RPMI8226 (cell line): ENCODE measurements around the gene PHACTR3.
"Not testable (repeated sequence)": the region's sequence is repeated elsewhere in the genome, so short reads cannot be mapped to it uniquely, and the experiment has no call there.

ENCODE experiments used
- DNase-seq: peaks from one replicate; pipeline ENCODE4 v3.0.0-alpha.2; 2015

PHACTR3 gene

DNA sequence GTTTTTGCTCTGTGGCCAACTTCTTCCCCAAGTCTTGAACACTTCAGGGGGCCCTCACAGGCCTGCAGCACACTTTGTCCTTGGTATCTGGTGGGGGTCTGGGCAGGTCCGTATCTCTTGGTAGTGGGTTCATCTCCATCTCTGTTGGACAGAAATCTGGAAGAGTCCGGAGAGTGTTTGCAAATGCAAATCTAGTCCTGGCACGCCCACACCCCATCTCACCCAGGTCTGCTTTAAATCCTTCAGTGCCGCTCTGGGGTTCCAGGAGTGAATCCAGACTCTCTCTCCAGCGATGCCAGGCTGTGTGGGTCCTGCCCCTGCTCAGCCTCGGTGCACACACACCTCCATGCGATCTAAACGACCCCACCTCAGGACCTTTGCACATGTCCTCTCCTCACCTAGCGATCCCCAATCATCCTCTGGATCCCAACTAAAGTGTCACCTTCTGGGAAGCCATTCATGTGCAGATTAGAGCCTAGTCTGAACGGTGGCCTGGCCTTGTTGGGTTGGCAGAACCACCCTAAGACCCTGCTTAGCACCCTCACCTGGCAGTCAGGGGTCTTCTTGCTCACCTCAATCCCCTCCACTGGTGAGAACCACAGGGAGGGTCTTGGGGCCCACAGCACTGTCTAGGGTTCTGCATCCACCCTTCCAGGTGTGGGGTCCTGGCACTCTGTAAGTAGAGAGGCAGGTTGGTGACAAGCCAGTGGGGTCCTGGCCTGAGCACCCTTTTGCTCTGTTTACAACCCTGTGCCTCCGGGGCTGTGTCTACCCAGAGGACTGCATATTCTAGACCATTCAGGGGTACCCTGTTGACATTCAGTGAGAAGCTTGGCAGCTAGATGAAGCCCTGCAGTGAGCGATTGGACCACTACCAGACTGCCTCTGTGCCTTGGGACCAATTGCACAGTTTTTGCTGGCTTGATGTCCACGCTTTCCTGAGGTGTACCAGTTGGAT is 228.3 kb downstream of the PHACTR3 start:
- DNase-seq: no peak

- DNase-seq: no peak
Measured at GRCh38 chr20:59835057-59835447, 230.7 kb downstream of the PHACTR3 start.

DNA sequence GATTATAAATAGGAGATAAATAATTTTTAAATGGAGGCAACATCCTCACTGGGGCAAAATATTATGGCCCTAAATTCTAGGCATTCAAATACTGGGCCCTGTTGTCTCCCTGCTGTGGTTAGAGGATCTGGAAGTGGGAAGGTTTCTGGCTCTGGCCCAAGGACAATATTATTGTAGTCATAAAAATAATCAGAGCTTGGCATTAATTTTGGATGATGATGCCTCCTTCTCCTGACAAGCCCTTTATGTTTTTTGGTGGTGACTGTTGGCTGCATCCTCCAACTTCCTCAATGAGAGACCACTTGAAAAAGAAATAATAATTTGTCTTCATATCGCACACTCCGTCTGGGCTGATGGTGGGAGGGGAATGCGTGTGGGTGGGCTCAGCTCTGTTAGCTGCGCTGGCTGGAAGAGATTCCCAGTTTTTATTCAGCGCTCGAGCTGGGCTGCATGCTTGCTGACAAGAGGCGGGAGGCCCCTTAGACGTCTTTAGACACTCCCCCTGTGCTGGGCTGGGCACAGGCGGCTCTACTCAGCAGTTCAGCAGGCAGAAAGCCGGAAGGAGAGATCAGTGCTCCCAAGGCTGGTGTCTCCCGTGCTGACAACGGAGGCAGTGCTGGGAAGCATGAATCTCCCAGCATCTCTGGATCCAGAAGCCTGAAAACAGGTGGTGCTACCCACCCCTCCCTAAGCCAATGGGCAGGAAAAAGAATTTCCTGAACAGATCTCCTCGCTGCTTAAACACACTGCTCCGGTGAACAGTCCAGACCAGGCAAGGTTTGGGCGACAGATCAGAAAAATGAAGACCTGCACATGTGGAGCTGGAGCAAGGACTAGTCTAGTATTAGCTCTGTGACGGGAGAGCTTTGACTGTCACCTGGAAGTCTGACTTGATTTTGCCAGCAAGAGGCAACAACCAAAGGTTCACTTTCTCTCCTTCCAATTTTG is 231.4 kb downstream of the PHACTR3 start:
- peak; percentile 18 for DNase-seq

DNA sequence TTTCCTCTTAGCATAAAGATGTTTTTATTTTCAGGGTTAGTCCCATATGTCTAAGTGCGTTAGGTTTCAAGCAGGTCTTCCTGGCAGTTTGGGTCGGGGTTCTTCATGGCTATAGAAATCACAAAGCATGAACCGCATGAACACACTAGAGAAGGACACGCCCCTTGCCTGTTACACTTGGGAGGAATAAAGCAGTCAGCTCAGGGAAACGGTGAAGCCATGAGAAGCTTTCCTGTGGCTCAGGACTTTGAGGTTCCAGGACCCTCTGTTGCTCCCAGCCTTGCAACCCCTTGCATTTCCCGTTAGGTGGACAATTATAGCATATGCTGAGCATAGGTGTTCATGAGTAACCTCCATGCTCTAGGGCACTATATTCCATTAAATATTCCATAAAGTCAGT is 232.4 kb downstream of the PHACTR3 start:
- DNase-seq: no peak

DNA sequence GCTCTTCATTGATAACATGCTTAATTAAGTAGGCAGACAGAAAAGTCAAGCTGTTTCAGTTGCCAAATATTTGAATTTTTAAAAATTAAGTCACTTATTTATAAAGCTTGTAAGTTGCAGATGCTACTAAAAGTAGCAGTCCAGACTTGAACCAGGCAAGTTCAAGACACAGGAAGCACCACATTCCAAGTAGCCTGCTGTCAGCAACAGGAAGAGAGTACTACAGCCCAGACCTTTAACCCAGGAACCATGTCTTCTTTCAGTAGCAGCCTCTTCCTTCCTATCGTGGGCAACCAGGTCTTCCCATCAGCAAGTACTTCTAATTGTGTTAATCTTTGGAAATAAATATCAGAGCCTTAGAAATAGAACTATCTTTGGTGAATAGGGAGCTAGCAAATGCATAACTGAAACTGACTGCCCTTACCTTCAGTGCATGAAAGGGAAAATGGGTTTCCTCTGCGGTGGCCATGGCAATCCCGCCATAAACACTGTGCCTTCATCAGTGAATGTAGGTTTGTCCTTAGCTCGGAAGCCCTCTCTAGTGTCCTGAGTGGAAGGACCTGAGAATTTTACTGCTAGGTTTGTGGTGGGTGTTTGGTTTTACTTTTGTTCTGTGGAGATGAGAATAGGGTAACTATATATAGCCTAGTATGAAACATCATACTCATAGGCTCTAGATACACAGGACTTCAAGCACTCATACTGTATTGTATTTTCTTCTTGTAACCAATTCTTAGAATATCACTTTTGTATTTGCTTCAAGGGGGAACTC is 233.5 kb downstream of the PHACTR3 start:
- peak; percentile 28 for DNase-seq

GRCh38 chr20:59839400-59839799 is 235.1 kb downstream of the PHACTR3 start:
- DNase-seq: no peak

GRCh38 chr20:59845472-59845871 is 241.1 kb downstream of the PHACTR3 start:
- no peak for DNase-seq

GRCh38 chr20:59848182-59848581 is 243.8 kb downstream of the PHACTR3 start:
- DNase-seq: no peak

DNA sequence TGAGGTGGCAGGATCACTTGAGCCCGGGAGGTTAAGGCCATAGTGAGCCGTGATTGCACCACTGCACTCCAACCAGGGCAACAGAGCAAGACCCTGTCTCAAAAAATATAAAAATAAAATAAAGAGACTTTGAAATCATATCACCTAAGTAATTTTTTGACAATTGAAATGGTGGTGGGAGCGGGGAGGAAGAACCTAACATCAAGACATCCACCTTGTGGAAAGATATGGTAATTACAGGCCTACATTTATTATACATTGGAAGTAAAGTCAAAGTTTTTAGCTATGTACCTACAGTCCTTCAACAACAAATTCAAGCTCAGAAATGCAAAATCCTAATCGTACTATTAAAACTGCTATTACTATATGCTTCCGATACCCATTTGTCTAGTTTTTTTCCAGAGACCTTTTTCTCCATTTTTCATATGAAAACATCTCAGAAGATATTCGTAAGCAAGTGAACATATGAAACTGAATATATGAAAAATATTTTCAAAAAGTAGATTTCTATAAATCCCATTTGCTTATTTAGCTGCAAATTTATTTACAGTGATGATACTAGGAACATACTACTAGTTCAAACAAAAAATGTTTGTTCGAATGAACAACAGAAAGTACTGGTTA is 245.8 kb downstream of the PHACTR3 start:
- peak; percentile 41 for DNase-seq

DNA sequence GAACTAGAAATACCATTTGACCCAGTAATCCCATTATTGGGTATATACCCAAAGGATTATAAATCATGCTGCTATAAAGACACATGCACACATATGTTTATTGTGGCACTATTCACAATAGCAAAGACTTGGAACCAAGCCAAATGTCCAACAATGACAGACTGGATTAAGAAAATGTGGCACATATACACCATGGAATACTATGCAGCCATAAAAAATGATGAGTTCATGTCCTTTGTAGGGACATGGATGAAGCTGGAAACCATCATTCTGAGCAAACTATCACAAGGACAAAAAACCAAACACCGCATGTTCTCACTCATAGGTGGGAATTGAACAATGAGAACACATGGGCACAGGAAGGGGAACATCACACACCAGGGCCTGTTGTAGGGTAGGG is 252.2 kb downstream of the PHACTR3 start:
- DNase-seq: not testable (repeated sequence)

DNA sequence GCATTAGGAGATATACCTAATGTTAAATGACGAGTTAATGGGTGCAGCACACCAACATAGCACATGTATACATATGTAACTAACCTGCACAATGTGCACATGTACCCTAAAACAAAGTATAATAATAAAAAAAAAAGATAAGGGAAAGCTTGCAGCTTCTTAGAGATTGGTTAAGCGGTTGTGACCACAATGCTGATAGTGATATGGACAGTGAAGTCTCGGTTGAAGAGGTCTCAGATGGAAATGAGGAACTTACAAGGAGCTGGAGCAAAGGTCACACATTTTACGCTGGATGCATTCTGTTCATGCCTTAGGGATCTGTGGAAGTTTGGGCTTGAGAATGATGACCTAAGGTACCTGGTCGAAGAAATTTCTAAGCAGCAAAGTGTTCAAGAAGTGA is 252.6 kb downstream of the PHACTR3 start:
- not testable (repeated sequence) for DNase-seq

DNA sequence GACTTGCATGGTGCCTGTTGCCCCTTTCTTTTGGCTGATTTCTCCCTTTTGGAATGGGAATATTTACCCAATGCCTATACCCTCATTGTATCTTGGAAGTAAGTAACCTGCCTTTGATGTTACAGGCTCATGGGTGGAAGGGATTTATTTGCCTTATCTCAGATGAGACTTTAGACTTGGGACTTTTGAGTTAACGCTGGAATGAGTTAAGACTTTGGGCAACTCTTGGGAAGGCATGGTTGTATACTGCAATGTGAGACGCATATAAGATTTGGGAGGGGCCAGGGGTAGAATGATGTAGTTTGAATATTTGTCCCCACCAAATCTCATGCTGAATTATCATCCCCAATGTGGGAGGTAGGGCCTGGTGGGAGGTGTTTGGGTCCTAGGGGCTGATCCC is 253.6 kb downstream of the PHACTR3 start:
- no peak for DNase-seq

DNA sequence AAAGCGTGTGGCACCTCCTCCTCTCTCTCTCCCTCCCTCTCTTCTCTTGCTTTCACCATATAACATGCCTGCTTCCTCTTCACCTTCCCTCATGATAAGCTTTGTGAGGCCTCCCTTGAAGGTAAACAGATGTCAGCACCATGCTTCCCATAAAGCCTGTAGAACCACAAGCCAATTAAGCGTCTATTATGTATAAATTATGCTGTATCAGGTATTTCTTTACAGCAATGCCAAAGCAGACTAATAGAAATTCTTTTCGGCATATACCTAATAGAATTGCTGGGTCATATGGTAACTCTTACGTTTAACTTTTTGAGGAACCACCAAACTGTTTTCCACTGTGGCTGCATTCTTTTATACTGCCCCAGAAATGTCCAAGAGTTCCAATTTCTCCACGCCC is 254.1 kb downstream of the PHACTR3 start:
- DNase-seq: no peak

GRCh38 chr20:59861401-59861800 is 257.1 kb downstream of the PHACTR3 start:
- DNase-seq: no peak

DNA sequence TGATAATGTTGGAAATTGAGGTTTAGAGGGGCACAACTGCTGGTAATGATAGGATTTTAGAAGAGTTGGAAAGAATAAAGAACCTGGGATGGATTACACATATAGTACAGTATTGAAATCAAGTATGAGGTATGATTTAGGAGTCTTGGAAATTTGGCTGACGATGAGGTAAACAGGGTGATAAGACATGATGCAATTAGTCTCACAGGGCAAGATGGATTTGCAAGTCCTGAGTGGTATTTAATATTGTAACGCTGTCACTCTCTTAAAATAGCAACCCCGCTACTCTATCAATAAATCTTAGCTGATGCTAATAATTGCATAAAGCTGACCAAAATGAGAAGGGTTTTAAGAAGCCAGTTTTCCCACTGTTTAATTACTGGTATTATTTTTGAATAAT is 258.7 kb downstream of the PHACTR3 start:
- DNase-seq: no peak

GRCh38 chr20:59864726-59865125 is 260.4 kb downstream of the PHACTR3 start:
- no peak for DNase-seq

- no peak for DNase-seq
Measured at GRCh38 chr20:59866338-59866737, 262.0 kb downstream of the PHACTR3 start.

- no peak for DNase-seq
Measured at GRCh38 chr20:59871096-59871495, 266.8 kb downstream of the PHACTR3 start.

- no peak for DNase-seq
Measured at GRCh38 chr20:59873409-59873808, 269.1 kb downstream of the PHACTR3 start.

- no peak for DNase-seq
Measured at GRCh38 chr20:59880198-59880597, 275.9 kb downstream of the PHACTR3 start.

DNA sequence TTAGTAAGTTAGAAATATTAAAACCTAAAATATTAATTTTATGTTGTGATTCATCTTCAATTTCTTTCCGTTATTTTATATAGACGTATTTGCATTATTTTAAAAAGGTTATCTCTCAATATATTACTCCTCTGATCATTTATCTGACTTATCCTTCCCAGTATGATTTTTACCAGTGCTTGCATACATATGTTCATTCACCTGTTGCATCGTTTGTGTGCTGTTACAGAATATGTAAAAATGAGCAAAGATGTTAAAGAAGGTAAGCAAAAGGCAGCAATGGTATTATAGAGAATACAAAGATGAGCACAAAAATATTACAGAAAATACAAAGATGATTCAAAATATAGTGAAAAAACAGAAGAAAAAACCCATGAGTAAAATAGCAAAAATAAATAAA is 280.2 kb downstream of the PHACTR3 start:
- no peak for DNase-seq

- DNase-seq: no peak
Measured at GRCh38 chr20:59888050-59888449, 283.7 kb downstream of the PHACTR3 start.
